CD14-positive monocyte (primary cell): ENCODE measurements around the gene SERP2. TPM values are rescaled to one million over a fixed set of nuclear protein-coding genes. Genes with fewer than 3 reads are reported as not detected.
A peak's percentile ranks its signal among the peaks of the same experiment; 100 is the strongest.

Experiments used
- DNase-seq, 3 donors: peaks; one replicate each; pipeline ENCODE4 v3.0.0-alpha.2; 2011 to 2022
- H2AFZ ChIP-seq: 2 replicates; pipeline ENCODE4 v1.6.0; 2012; ENCODE audit warnings: mild to moderate bottlenecking, low read depth, low read length, inconsistent platforms; ENCODE audit not compliant: insufficient read depth, poor library complexity, severe bottlenecking
- H3K27ac ChIP-seq, 2 donors: 1 replicate in 1 of 2; 2 replicates in 1 of 2; pipeline ENCODE4 v1.5.1; 2012 to 2013; ENCODE audit warnings: low read length in 2 of 2, control low read depth in 1 of 2, inconsistent platforms in 1 of 2, low read depth in 1 of 2, mild to moderate bottlenecking in 1 of 2
- H3K27me3 ChIP-seq, 2 donors: one replicate each; pipeline versions ENCODE4 v1.6.0 to v1.6.1; 2011 to 2013; ENCODE audit warnings: low read length in 2 of 2; ENCODE audit not compliant: control insufficient read depth in 2 of 2, insufficient read depth in 2 of 2
- H3K36me3 ChIP-seq, 2 donors: replicated peaks in 1 of 2; 1 replicate in 1 of 2; 2 replicates in 1 of 2; pipeline versions ENCODE4 v1.5.1 to v1.6.1; 2012 to 2013; ENCODE audit warnings: low read length in 2 of 2, control low read depth in 1 of 2, inconsistent platforms in 1 of 2, mild to moderate bottlenecking in 1 of 2; ENCODE audit not compliant: insufficient read depth in 2 of 2, control insufficient read depth in 1 of 2
- H3K4me1 ChIP-seq, 2 donors: 1 replicate in 1 of 2; 2 replicates in 1 of 2; pipeline versions ENCODE4 v1.5.1 to v1.6.1; 2012 to 2013; ENCODE audit warnings: low read length in 2 of 2, control low read depth in 1 of 2, inconsistent platforms in 1 of 2, mild to moderate bottlenecking in 1 of 2, moderate library complexity in 1 of 2; ENCODE audit not compliant: insufficient read depth in 2 of 2, control insufficient read depth in 1 of 2
- H3K4me2 ChIP-seq: replicated peaks from 2 replicates; pipeline ENCODE3; 2012; ENCODE audit warnings: low read length, moderate library complexity, mild to moderate bottlenecking; ENCODE audit not compliant: poor library complexity, severe bottlenecking; ENCODE audit errors: extremely low read depth
- H3K4me3 ChIP-seq, 3 experiments: fragments of 200-600 bp in 1 of 3; sonication (generic) in 1 of 3; replicated peaks in 1 of 3; 1 replicate in 2 of 3; 2 replicates in 1 of 3; pipeline ENCODE4 v1.5.1; 2011 to 2013; ENCODE audit warnings: low read length in 3 of 3, mild to moderate bottlenecking in 3 of 3, control low read depth in 2 of 3, low read depth in 2 of 3, inconsistent platforms in 1 of 3, moderate library complexity in 1 of 3
- H3K79me2 ChIP-seq: 2 replicates; pipeline ENCODE4 v1.6.0; 2012; ENCODE audit warnings: mild to moderate bottlenecking, control low read depth, inconsistent platforms, low read length, moderate library complexity; ENCODE audit not compliant: insufficient read depth
- H3K9ac ChIP-seq: 2 replicates; pipeline ENCODE4 v1.6.0; 2017; ENCODE audit warnings: low read length, mild to moderate bottlenecking; ENCODE audit not compliant: insufficient read depth, poor library complexity, severe bottlenecking
- H3K9me3 ChIP-seq, 2 donors: replicated peaks in 1 of 2; 1 replicate in 1 of 2; 2 replicates in 1 of 2; pipeline versions ENCODE4 v1.5.1 to v1.6.1; 2012 to 2013; ENCODE audit warnings: low read length in 2 of 2, control low read depth in 1 of 2; ENCODE audit not compliant: control insufficient read depth in 1 of 2, insufficient read depth in 1 of 2
- H4K20me1 ChIP-seq: 2 replicates; pipeline ENCODE4 v1.6.0; 2012; ENCODE audit warnings: mild to moderate bottlenecking, low read length, control low read depth, moderate library complexity; ENCODE audit not compliant: insufficient read depth
- H3K27ac Mint-ChIP-seq, 7 donors: one replicate each; pipeline ENCODE4 v1.8.0; 2020; ENCODE audit warnings: mild to moderate bottlenecking in 7 of 7, mixed read lengths in 7 of 7, moderate library complexity in 6 of 7, inconsistent platforms in 2 of 7
- H3K27me3 Mint-ChIP-seq, 3 donors: one replicate each; pipeline ENCODE4 v1.8.0; 2021 to 2022; ENCODE audit warnings: low read depth in 3 of 3, mild to moderate bottlenecking in 3 of 3, mixed read lengths in 3 of 3, moderate library complexity in 3 of 3, inconsistent platforms in 1 of 3
- H3K36me3 Mint-ChIP-seq, 2 donors: one replicate each; pipeline ENCODE4 v1.8.0; 2020; ENCODE audit warnings: mixed read lengths in 2 of 2, inconsistent platforms in 1 of 2, mild to moderate bottlenecking in 1 of 2
- H3K4me1 Mint-ChIP-seq: one replicate; pipeline ENCODE4 v1.8.0; 2020; ENCODE audit warnings: mild to moderate bottlenecking, mixed read lengths
- H3K4me3 Mint-ChIP-seq, 2 donors: one replicate each; pipeline ENCODE4 v1.8.0; 2020; ENCODE audit warnings: mild to moderate bottlenecking in 2 of 2, mixed read lengths in 2 of 2, moderate library complexity in 1 of 2
- H3K9me3 Mint-ChIP-seq, 7 donors: one replicate each; pipeline ENCODE4 v1.8.0; 2020 to 2022; ENCODE audit warnings: mixed read lengths in 7 of 7, mild to moderate bottlenecking in 6 of 7, moderate library complexity in 6 of 7, inconsistent platforms in 2 of 7
- CTCF ChIP-seq: fragments of 200-600 bp; IDR thresholded peaks from one replicate; pipeline ENCODE4 v1.8.0; 2022; ENCODE audit warnings: antibody characterized with exemption, mild to moderate bottlenecking
- WGBS: methylation state at CpG from one replicate; pipeline ENCODE4 v1.1.5; 2013; ENCODE audit warnings: missing lambda C conversion rate; ENCODE audit not compliant: insufficient coverage; 5-methylcytosine and 5-hydroxymethylcytosine counted together
- intact Hi-C, 2 donors: fragments of 100-400 bp; cut with micrococcal nuclease; formaldehyde crosslinking; loops; one replicate each; pipeline versions ENCODE4 v1.15.0 to v1.15.1; 2023
- polyA plus RNA-seq, 3 donors: library from polyadenylated mRNA; depleted of rRNA in 1 of 3; unstranded in 2 of 3; stranded (reverse) in 1 of 3; fragments of 300-500 nt in 2 of 3; fragments of >200 nt in 1 of 3; fragmentation: Illumina TruSeq in 2 of 3; gene quantifications; 1 replicate in 2 of 3; 2 replicates in 1 of 3; pipeline ENCODE4 v1.2.3, GENCODE V29; 2012 to 2021

Gene SERP2
- polyA plus RNA-seq, 3 donors, result not detected

- Histone ChIP-seq H3K4me3 (no peak overlapping the region), H3K9me3 (no peaks in the 10 kb centered on the region), H4K20me1 (no peaks in the 10 kb centered on the region), H3K27me3 (peaks cover 6 to 25% of the 10 kb centered on the region in 2 donors), H2AFZ (no peak overlapping the region), H3K4me2 (peak overlapping the region; percentile 39), H3K4me1 (peaks cover 6 to 14% of the 10 kb centered on the region in 2 donors), H3K36me3 (no peaks in the 10 kb centered on the region), H3K27ac (no peak overlapping the region), H3K79me2 (no peaks in the 10 kb centered on the region), H3K9ac (no peak overlapping the region)
- H3K4me3 Mint-ChIP-seq, result peak overlapping the region in 1 of 2 donors; percentile 72
- peaks cover 3 to 5% of the 10 kb centered on the region in 2 donors for H3K36me3 Mint-ChIP-seq
- peaks cover 21 to 42% (median 34%) of the 10 kb centered on the region in 3 donors for H3K27me3 Mint-ChIP-seq
- WGBS, result 67% methylated on average over 29 of the region's 29 CpGs
- peaks cover 0 to 6% (median 2%) of the 10 kb centered on the region in 7 donors for H3K9me3 Mint-ChIP-seq
- H3K4me1 Mint-ChIP-seq, result peaks cover 11% of the 10 kb centered on the region
- H3K27ac Mint-ChIP-seq, result no peak overlapping the region
- no peak for DNase-seq
- intact Hi-C loops, result no loop called here
- no peak for TF ChIP-seq CTCF
These were observed 400 bp upstream of the SERP2 start for GRCh38 chr13:44373247-44373600.

GRCh38 chr13:44374348-44374712 lies 706 bp downstream of the SERP2 start:
- no peak overlapping the region for H3K27ac ChIP-seq
- no peaks in the 10 kb centered on the region for H3K36me3 ChIP-seq
- H3K4me3 ChIP-seq, result no peak overlapping the region
- Mint-ChIP-seq H3K27ac (no peak overlapping the region), H3K4me3 (peak overlapping the region in 1 of 2 donors; percentile 73), H3K36me3 (peaks cover 3 to 5% of the 10 kb centered on the region in 2 donors), H3K27me3 (peaks cover 21 to 46% (median 34%) of the 10 kb centered on the region in 3 donors), H3K9me3 (peaks cover 0 to 6% (median 2%) of the 10 kb centered on the region in 7 donors), H3K4me1 (peaks cover 11% of the 10 kb centered on the region)
- intact Hi-C loops, result no loop called here
- H3K4me1 ChIP-seq, result peaks cover 6 to 14% of the 10 kb centered on the region in 2 donors
- peaks cover 6 to 25% of the 10 kb centered on the region in 2 donors for H3K27me3 ChIP-seq
- H3K79me2 ChIP-seq, result no peaks in the 10 kb centered on the region
- H3K9ac ChIP-seq, result no peak overlapping the region
- DNase-seq, result no peak
- no peak overlapping the region for H2AFZ ChIP-seq
- H4K20me1 ChIP-seq, result no peaks in the 10 kb centered on the region
- no peak overlapping the region for H3K4me2 ChIP-seq
- no peak for TF ChIP-seq CTCF
- H3K9me3 ChIP-seq, result no peaks in the 10 kb centered on the region
- 77% methylated on average over 5 of the region's 10 CpGs for WGBS
